Airway epithelial cell (primary cell): ENCODE data around the gene VPREB3. TPM values are rescaled to one million over a fixed set of nuclear protein-coding genes. Genes with fewer than 3 reads are reported as not detected.

ENCODE experiments used
- total RNA-seq: library from RNA; depleted of rRNA; stranded (reverse); fragments of >200 nt; gene quantifications from 2 replicates; pipeline ENCODE4 v1.2.3, GENCODE V29; 2015

VPREB3 gene, protein sequence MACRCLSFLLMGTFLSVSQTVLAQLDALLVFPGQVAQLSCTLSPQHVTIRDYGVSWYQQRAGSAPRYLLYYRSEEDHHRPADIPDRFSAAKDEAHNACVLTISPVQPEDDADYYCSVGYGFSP
- not detected in 2 replicates for total RNA-seq

DNA sequence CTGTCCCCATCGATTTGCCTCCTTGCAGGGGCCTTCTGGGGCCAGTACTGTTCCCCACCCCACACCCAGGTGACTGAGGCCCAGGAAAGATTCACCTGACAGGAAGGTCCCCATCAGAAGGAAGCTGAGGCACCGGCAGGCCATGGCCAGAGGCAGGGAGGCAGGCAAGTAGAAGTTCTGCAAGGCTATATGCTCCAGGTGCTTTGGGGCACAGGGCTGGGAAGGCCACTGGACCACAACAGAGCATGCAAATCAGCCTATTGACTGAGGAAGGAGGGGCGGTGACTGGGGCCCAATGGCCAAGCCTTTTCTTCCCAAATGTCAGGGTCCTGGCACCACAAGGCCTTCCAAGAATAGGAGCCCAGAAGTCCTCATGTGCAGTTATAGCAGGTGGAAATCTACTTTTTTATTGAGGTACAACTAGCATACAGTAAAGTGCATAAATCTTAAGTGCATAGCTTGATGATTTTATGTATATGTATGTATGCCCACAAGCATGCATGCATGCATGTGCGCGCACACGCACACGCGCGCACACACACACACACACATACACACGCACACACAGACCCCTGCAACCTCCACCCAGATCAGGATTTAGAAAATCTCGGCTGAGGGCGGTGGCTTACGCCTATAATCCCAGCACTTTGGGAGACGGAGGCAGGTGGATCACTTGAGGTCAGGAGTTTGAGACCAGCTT lies at the start of gene VPREB3:
Gene VPREB3 (minus strand): TSS at position 206 of the 700 bp plus-strand sequence. CDS start 62 bp downstream, at position 144.

GRCh38 chr22:23786752-23787599 lies 32.8 kb upstream of the VPREB3 start, which contains the start of gene SMARCB1:
Gene SMARCB1, plus strand, starts transcription at chr22:23786966. Its CDS starts 204 bp downstream, at chr22:23787170.

DNA sequence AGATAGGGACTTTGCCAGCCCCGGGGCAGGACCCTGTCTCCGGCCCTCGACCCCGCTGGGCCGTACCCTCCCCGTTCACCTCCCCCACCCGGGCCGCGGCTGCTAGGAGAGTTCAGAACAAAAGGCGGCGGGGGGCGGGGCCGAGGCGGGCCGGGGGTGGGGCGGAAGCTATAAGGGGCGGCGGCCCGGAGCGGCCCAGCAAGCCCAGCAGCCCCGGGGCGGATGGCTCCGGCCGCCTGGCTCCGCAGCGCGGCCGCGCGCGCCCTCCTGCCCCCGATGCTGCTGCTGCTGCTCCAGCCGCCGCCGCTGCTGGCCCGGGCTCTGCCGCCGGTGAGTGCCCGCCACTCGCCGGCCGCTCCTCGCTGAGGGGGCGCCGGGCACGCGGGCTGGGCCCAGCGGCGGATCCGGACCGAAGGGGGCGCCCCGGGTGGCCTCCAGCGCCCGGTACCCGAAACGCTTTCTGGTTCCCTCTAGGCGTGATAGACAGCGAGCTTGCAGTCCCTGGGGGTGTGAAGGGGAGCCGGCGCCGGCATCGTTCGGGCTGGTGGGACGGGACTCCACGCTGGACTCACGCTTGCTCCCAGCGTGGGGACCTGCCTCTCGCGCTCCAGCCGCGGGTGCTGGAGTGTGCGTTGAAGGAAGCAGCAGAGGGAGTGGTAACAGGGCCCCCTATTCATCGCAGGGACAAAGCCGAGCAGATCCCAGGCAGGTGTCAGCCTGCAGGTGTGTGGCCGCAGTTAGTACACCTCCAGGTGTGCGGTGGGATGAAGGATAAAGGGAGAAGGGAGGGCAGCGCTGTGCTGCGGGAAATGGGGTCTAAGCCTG lies 18.6 kb upstream of the VPREB3 start, which contains the start of gene MMP11:
Gene MMP11 (plus strand): TSS at position 201 of the 825 bp plus-strand sequence. CDS start 22 bp downstream, at position 223.

GRCh38 chr22:23767673-23768548 lies 13.7 kb upstream of the VPREB3 start, which contains the start of gene CHCHD10:
Gene CHCHD10, minus strand, starts transcription at chr22:23767972. Its CDS starts 98 bp downstream, at chr22:23767874.

DNA sequence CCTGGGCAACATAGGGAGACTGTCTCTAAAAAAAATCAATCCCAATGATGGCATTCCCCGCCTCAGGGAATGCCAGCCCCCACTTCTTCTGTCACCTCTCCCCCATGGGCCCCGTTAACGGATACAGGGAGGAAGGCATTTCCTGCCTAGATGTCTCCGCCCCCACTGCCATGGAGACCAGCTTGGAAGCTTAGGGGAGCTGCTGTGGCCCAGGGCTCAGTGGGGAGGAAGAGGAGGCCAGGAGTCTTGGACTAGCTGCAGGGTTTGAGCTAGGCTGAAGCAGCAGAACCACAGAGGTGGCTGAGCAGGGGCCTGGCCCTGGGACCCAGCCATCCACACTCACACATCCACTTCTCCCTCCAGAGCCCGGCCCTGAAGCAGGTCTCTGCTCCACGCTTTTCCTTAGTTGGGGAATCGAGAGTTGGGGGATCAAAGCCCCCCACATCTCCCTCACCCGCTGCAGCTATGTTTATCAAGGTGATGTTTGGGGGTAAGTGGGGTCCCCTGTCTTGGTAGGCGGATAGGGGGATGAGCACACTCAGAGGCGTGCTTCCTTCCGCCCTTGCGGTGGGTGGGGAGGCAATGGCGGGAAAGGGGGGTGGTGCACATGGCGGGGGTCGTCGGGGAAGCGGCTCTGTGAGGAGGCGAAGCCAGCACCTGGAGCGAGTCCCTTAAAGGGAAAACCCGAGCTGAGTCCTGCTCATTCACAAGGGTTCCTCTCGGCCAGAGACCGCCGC lies 8.8 kb upstream of the VPREB3 start, which contains the start of gene C22orf15:
Gene C22orf15 (plus strand): TSS at position 149 of the 737 bp plus-strand sequence. CDS start 317 bp downstream, at position 466.

GRCh38 chr22:23750714-23751440 lies 3.3 kb downstream of the VPREB3 start, which contains the start of gene ZNF70:
Gene ZNF70, minus strand, starts transcription at chr22:23751112. Its CDS starts 5,972 bp downstream, at chr22:23745140.

Other genes with a start within 250 kb of the VPREB3 start
- not detected in 2 replicates for gene IGLL1, start 174.1 kb downstream of the VPREB3 start, total RNA-seq
- not detected in 2 replicates for gene DRICH1, start 122.1 kb downstream of the VPREB3 start, total RNA-seq
- not detected in 2 replicates for gene RGL4, start 63.4 kb downstream of the VPREB3 start, total RNA-seq
- gene ZNF70, start 3.3 kb downstream of the VPREB3 start, total RNA-seq, result 1.4 and 1.6 TPM in 2 replicates
- gene C22orf15, start 8.6 kb upstream of the VPREB3 start, total RNA-seq, result 0.35 TPM in 1 of 2 replicates, not detected in the other
- gene CHCHD10, start 13.5 kb upstream of the VPREB3 start, total RNA-seq, result 0.98 and 7.2 TPM in 2 replicates
- gene MMP11, start 18.4 kb upstream of the VPREB3 start, total RNA-seq, result 0.46 and 1.3 TPM in 2 replicates
- gene SMARCB1, start 32.5 kb upstream of the VPREB3 start, total RNA-seq, result 89.9 and 90.7 TPM in 2 replicates
- gene DERL3, start 84.6 kb upstream of the VPREB3 start, total RNA-seq, result 1.4 and 2.8 TPM in 2 replicates
- 4.1 and 10.6 TPM in 2 replicates for gene SLC2A11, start 103.5 kb upstream of the VPREB3 start, total RNA-seq
- 1,048 and 1,082 TPM in 2 replicates for gene MIF, start 140.0 kb upstream of the VPREB3 start, total RNA-seq
- 0.99 and 2.1 TPM in 2 replicates for gene GSTT2B, start 206.8 kb upstream of the VPREB3 start, total RNA-seq
- not detected in 2 replicates for gene DDTL, start 212.5 kb upstream of the VPREB3 start, total RNA-seq
- gene DDT, start 220.0 kb upstream of the VPREB3 start, total RNA-seq, result 130 and 138 TPM in 2 replicates
- not detected in 2 replicates for gene GSTT2, start 225.7 kb upstream of the VPREB3 start, total RNA-seq